IPS-NIHi7 (cell line): ENCODE measurements around the gene RC3H2.
"Not testable (repeated sequence)": the region's sequence is repeated elsewhere in the genome, so short reads cannot be mapped to it uniquely, and the experiment has no call there.

ENCODE experiments used
- DNase-seq: peaks from one replicate; pipeline ENCODE4 v3.0.0; 2012; ENCODE audit warnings: mixed read lengths; ENCODE audit errors: extremely low spot score

RC3H2 gene

GRCh38 chr9:122841501-122841900 is 63.7 kb downstream of the RC3H2 start:
- no peak for DNase-seq

GRCh38 chr9:122838441-122838840 is 66.7 kb downstream of the RC3H2 start:
- not testable (repeated sequence) for DNase-seq

- DNase-seq: no peak
These were observed 67.8 kb downstream of the RC3H2 start for GRCh38 chr9:122837266-122837850.

GRCh38 chr9:122835313-122835731 is 69.8 kb downstream of the RC3H2 start:
- DNase-seq: peak; percentile 62

- DNase-seq: no peak
These were observed 73.0 kb downstream of the RC3H2 start for GRCh38 chr9:122832194-122832593.

- DNase-seq: not testable (repeated sequence)
These were observed 76.2 kb downstream of the RC3H2 start for GRCh38 chr9:122828965-122829284.

GRCh38 chr9:122827761-122828093 is 77.4 kb downstream of the RC3H2 start:
- peak; percentile 37 for DNase-seq

- no peak for DNase-seq
These were observed 82.2 kb downstream of the RC3H2 start for GRCh38 chr9:122822938-122823337.

- DNase-seq: no peak
These were observed 83.1 kb downstream of the RC3H2 start for GRCh38 chr9:122822056-122822455.

- no peak for DNase-seq
These were observed 83.7 kb downstream of the RC3H2 start for GRCh38 chr9:122821278-122821943.

GRCh38 chr9:122820490-122820845 is 84.7 kb downstream of the RC3H2 start:
- no peak for DNase-seq

- DNase-seq: no peak
These were observed 85.2 kb downstream of the RC3H2 start for GRCh38 chr9:122819791-122820489.

- DNase-seq: no peak
These were observed 85.8 kb downstream of the RC3H2 start for GRCh38 chr9:122819326-122819725.

- no peak for DNase-seq
These were observed 88.8 kb downstream of the RC3H2 start for GRCh38 chr9:122816163-122816867.

- no peak for DNase-seq
These were observed 89.6 kb downstream of the RC3H2 start for GRCh38 chr9:122815544-122815943.

- no peak for DNase-seq
These were observed 90.6 kb downstream of the RC3H2 start for GRCh38 chr9:122814545-122814944.

- DNase-seq: no peak
These were observed 92.4 kb downstream of the RC3H2 start for GRCh38 chr9:122812736-122813135.

GRCh38 chr9:122810306-122810946 is 94.7 kb downstream of the RC3H2 start:
- DNase-seq: peak; percentile 85

- not testable (repeated sequence) for DNase-seq
These were observed 95.9 kb downstream of the RC3H2 start for GRCh38 chr9:122809261-122809660.

GRCh38 chr9:122808141-122808540 is 97.0 kb downstream of the RC3H2 start:
- no peak for DNase-seq

- no peak for DNase-seq
These were observed 97.8 kb downstream of the RC3H2 start for GRCh38 chr9:122807271-122807900.

- no peak for DNase-seq
These were observed 98.5 kb downstream of the RC3H2 start for GRCh38 chr9:122806661-122807060.
